Prostate gland (tissue), 2 donors: Measurements from ENCODE around the gene SPARCL1. TPM values are rescaled to one million over a fixed set of nuclear protein-coding genes. Genes with fewer than 3 reads are reported as not detected.
A peak's percentile ranks its signal among the peaks of the same experiment; 100 is the strongest.
"Not testable (repeated sequence)": the region's sequence is repeated elsewhere in the genome, so short reads cannot be mapped to it uniquely, and the experiment has no call there.

Experiments used
- DNase-seq: peaks from one replicate; pipeline ENCODE4 v3.0.0-alpha.2; 2019; ENCODE audit warnings: low spot score
- H3K27ac ChIP-seq, 2 donors: fragments of 200-600 bp; sonication (generic); 2 replicates each; pipeline ENCODE4 v1.5.1; 2017 to 2019
- H3K27me3 ChIP-seq: fragments of 200-600 bp; sonication (generic); replicated peaks from 2 replicates; pipeline ENCODE4 v1.5.1; 2019; ENCODE audit not compliant: insufficient read depth
- H3K36me3 ChIP-seq, 2 donors: fragments of 200-600 bp; sonication (generic); 1 replicate in 1 of 2; 2 replicates in 1 of 2; pipeline versions ENCODE4 v1.5.1 to v1.8.1; 2017 to 2019
- H3K4me1 ChIP-seq: fragments of 200-600 bp; sonication (generic); replicated peaks from 2 replicates; pipeline ENCODE4 v1.5.1; 2019
- H3K4me3 ChIP-seq, 2 donors: fragments of 200-600 bp; sonication (generic); 2 replicates each; pipeline ENCODE4 v1.5.1; 2017 to 2019
- H3K9me3 ChIP-seq: fragments of 200-600 bp; sonication (generic); 2 replicates; pipeline ENCODE4 v1.5.1; 2017
- CTCF ChIP-seq, 4 experiments: fragments of 200-600 bp in 2 of 4; fragments of 450-650 bp in 2 of 4; sonication (generic) in 2 of 4; IDR thresholded peaks; 1 replicate in 3 of 4; 2 replicates in 1 of 4; pipeline ENCODE4 v1.5.1; 2016 to 2019; ENCODE audit warnings: antibody characterized with exemption in 4 of 4, mild to moderate bottlenecking in 2 of 4, moderate library complexity in 2 of 4
- POLR2A ChIP-seq: fragments of 450-650 bp; IDR thresholded peaks from one replicate; pipeline ENCODE4 v1.6.1; 2016; ENCODE audit warnings: antibody characterized with exemption, mild to moderate bottlenecking
- POLR2AphosphoS5 ChIP-seq: sonication (generic); formaldehyde crosslinking; IDR thresholded peaks from one replicate; pipeline ENCODE4 v1.6.1; 2017; ENCODE audit warnings: antibody characterized with exemption
- whole genome bisulfite sequencing: methylation state at CpG from one replicate; pipeline ENCODE4 v1.1.5; 2018; 5-methylcytosine and 5-hydroxymethylcytosine counted together
- intact Hi-C: fragments of 100-400 bp; cut with DNase I; formaldehyde crosslinking; loops from one replicate; pipeline ENCODE4 v1.14.2; 2022
- total RNA-seq, 2 donors: library from RNA; depleted of rRNA; stranded (reverse); fragments of >200 nt; gene quantifications; one replicate each; pipeline ENCODE4 v1.1.0, GENCODE V29; 2016

The SPARCL1 gene
- total RNA-seq, 2 donors from 2014 or later, result 248 to 377 TPM

GRCh38 chr4:87499403-87500091 lies 29.6 kb downstream of the SPARCL1 start:
- WGBS, result 14% methylated on average over 7 of the region's 7 CpGs
- Histone ChIP-seq H3K27me3 (no peaks in the 10 kb centered on the region), H3K9me3 (no peaks in the 10 kb centered on the region), H3K4me3 (no peak overlapping the region), H3K36me3 (no peaks in the 10 kb centered on the region), H3K4me1 (peaks cover 9% of the 10 kb centered on the region), H3K27ac (peak overlapping the region; percentile 60 to 62)
- intact Hi-C loops, result no loop called here
- no peak for DNase-seq
- TF ChIP-seq POLR2AphosphoS5, result peak; percentile 45
- no peak for TF ChIP-seq CTCF (IDR thresholded peaks at IDR 0.05)
- TF ChIP-seq POLR2A, result no peak

GRCh38 chr4:87498446-87498900 lies 30.7 kb downstream of the SPARCL1 start:
- DNase-seq, result no peak
- H3K4me3 ChIP-seq, result no peak overlapping the region
- 19% methylated on average over 5 of the region's 5 CpGs for WGBS
- no peaks in the 10 kb centered on the region for H3K27me3 ChIP-seq
- H3K27ac ChIP-seq, result peak overlapping the region; percentile 60 to 62
- TF ChIP-seq CTCF (IDR thresholded peaks at IDR 0.05), result no peak
- no peak for TF ChIP-seq POLR2A
- TF ChIP-seq POLR2AphosphoS5, result no peak
- no peaks in the 10 kb centered on the region for H3K36me3 ChIP-seq
- intact Hi-C loops, result no loop called here
- peaks cover 9% of the 10 kb centered on the region for H3K4me1 ChIP-seq
- no peaks in the 10 kb centered on the region for H3K9me3 ChIP-seq

GRCh38 chr4:87497578-87497977 lies 31.6 kb downstream of the SPARCL1 start:
- no peak for DNase-seq
- Histone ChIP-seq H3K27ac (peak overlapping the region; percentile 60 to 62), H3K4me1 (peaks cover 9% of the 10 kb centered on the region), H3K4me3 (no peak overlapping the region), H3K36me3 (no peaks in the 10 kb centered on the region), H3K27me3 (no peaks in the 10 kb centered on the region), H3K9me3 (no peaks in the 10 kb centered on the region)
- 75% methylated on average over 3 of the region's 3 CpGs for WGBS
- TF ChIP-seq POLR2A (no peak), CTCF (IDR thresholded peaks at IDR 0.05) (no peak), POLR2AphosphoS5 (no peak)
- intact Hi-C loops, result no loop called here

GRCh38 chr4:87497159-87497558 lies 32.0 kb downstream of the SPARCL1 start:
- WGBS, result 92% methylated on average over 2 of the region's 2 CpGs
- TF ChIP-seq CTCF (IDR thresholded peaks at IDR 0.05), result peak in 2 of 4 experiments; percentile 15 to 20
- no peak for TF ChIP-seq POLR2AphosphoS5
- H3K4me3 ChIP-seq, result no peak overlapping the region
- no peaks in the 10 kb centered on the region for H3K27me3 ChIP-seq
- H3K9me3 ChIP-seq, result no peaks in the 10 kb centered on the region
- no peak for DNase-seq
- H3K36me3 ChIP-seq, result no peaks in the 10 kb centered on the region
- intact Hi-C loops, result no loop called here
- H3K27ac ChIP-seq, result peak overlapping the region; percentile 60 to 62
- peaks cover 9% of the 10 kb centered on the region for H3K4me1 ChIP-seq

- Histone ChIP-seq H3K4me3 (no peak overlapping the region), H3K27me3 (no peaks in the 10 kb centered on the region), H3K9me3 (no peaks in the 10 kb centered on the region), H3K4me1 (no peaks in the 10 kb centered on the region), H3K36me3 (peaks cover 0 to 9% of the 10 kb centered on the region in 2 donors), H3K27ac (peak overlapping the region; percentile 13 to 73)
- WGBS, result 23% methylated on average over 3 of the region's 3 CpGs
- intact Hi-C loops, result no loop called here
- TF ChIP-seq POLR2A, result no peak
- peak; percentile 68 for TF ChIP-seq POLR2AphosphoS5
- no peak for DNase-seq
Measured at GRCh38 chr4:87493115-87493514, 36.1 kb downstream of the SPARCL1 start.

GRCh38 chr4:87491851-87492250 lies 37.3 kb downstream of the SPARCL1 start:
- 86% methylated on average over 2 of the region's 2 CpGs for WGBS
- H3K4me3 ChIP-seq, DNase-seq, H3K9me3 ChIP-seq, H3K36me3 ChIP-seq, H3K27me3 ChIP-seq, H3K4me1 ChIP-seq, intact Hi-C loops: not testable (repeated sequence)
- peak overlapping the region in 1 of 2 donors; percentile 73 for H3K27ac ChIP-seq
